DMS153 (cell line): ENCODE results near the gene NOX3.

Source experiments
- DNase-seq: peaks from one replicate; lab custom pipeline; 2025; lab: John Stamatoyannopoulos, UW

NOX3 gene

DNA sequence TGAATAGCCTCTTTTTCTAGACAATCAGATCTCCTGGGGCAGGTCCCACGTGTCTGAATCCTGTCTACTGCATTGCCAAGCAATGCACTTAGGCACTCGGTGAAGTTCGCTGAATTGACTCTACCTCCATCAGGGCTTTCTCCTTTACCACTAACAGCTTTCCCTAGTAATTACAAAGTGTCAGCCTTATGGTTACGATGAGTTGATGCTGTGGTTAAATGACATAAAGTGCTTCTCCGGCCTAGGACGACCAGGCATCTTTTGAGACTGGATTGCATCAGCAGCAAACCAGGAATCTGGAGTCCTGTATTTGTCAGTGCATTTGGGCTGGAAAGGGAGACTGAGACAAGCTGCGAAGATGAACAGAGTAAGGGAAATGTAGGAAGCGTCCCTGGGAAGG lies 21.5 kb downstream of the NOX3 start:
- no peak for DNase-seq

DNA sequence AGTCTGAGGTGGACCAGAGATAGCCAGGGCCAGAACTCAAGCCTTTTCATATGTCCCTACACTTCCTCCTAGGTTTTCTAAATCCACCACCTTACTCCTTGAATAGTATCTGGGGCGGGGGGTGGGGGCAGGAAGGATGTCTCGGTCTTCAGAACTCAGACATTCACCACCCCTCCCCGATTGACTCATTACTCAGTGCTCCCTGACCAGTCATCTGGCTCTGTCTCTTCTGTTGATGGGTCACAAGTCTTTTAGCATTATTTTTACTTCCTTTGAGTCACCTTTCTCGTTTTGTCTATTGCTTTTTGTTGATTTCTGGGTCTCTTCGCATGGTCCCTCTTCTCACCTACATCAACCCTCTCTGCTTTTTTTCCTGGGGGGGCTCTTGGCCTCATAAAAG lies 23.3 kb downstream of the NOX3 start:
- no peak for DNase-seq

DNA sequence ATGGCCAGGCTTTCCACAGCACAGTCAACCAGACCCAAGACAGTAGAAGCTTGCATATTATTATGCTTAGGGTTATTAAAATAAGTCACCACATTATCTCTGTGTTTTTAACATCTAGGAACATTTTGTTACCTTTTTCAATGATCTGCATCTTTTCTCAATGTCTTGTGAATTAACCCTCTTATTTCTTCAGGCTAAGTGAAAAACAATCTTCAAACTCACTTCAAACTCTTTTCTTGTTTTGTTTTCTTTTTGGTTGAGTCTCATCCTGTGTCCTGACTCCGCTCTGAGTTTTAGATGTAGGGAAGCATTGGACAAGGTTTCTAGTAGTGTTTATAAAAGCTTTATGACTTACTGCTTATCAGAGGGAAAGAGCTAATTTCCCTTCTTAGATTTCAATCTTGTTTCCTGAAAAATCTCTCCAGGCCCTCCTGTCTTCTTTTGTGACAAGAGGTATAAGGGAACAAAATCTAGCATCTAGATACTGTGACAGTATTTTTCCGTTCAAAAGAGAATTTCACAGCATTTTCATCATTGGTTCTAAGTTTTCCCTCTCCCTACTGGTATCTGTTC lies 26.2 kb downstream of the NOX3 start:
- DNase-seq: no peak

DNA sequence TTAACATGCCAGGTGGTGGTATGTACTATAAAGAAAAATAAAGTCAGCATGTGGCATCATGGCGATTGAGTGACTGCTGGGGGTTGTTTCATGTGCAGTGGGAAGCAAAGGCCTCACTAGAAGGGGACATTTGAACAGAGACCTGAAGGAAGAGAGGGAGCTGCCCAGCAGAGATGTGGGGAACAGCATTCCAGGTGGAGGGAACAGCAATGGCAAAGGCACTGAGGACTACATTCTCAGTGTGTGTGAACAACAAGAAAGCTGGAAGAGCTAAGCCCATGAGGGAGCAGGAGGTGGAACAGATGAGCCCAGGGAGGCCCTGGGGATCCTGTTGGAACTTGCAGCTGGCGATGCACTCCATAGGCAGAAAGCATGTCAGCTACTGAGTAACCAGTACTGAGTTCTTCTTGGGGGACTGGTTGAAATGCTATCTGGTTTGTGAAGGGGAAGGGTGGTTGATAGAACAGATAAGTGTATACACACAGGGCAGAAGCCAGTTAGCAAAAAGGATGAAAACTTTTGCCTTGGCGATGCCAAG lies 29.2 kb downstream of the NOX3 start:
- no peak for DNase-seq

DNA sequence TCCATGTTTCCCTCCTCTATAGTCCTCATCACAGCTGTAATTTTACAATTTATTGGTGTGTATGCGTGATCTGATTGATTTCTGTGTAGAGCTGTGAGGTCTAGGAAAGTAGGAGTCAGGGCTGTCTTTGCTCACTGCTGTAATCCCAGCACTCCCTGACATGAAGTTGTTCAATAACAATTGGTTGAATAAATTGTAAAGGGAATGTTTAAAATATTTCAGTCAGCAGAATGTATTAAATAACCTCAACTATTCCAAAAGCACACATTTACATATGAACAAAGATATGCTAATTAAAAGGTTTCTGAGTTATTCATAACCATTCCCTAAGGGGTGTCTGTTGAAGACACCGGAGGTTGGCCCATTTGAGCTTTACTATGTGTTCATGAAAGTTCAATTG lies 31.5 kb downstream of the NOX3 start:
- no peak for DNase-seq

DNA sequence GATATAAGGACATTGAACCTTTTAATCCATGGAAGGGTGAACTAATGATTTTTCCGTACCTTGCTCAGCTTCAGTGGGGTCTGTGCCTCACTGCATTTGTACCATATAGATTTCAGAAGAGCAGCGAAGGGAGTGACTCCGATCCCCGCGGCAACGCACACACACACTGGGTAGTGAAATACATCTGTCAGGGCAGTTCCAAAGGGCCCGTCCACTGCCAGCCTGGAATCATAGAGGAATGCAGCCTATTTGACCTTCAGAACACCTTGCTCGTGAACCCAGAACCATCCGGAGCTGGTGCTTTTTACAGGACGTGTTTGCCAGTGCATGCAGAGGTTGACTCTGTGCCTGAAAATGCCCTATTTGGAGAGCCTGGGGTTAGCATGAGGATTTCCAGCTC lies 33.0 kb downstream of the NOX3 start:
- no peak for DNase-seq

DNA sequence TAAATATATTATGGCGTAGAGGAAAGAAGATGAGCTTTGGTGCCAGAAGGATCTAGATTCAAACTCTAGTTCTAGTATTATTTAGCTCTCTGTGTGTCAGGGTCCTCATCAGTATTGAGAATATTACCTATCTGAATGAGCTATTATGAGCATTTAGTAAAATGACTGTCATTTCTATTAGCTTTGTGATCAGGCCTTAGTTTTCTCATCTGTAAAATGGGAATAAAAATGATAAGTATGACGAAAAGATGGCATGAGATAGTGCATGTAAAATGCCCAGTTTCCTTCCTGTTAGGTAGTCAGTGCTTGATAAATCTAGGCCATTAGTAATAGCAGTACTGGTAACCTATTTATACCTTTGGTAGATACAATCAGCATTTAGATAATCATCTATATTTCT lies 35.1 kb downstream of the NOX3 start:
- DNase-seq: no peak

DNA sequence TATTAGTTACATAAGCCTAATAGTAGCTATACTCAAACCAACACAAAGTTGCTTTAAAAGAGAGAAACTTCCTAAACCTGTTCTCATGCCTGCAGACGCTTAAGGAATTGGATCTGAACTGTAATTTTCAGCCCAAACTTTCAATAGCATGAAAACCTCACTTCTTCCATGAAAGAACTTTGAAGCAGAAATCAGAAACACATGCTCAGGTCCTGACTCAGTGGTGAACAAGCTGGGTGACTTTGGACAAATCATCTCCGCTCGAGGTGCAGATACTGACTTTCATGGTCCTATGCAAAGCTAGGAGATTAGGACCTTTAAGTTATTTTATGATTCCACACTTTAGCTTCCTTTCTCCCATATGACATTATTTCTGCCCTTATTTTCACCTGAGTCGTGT lies 36.5 kb downstream of the NOX3 start:
- no peak for DNase-seq

DNA sequence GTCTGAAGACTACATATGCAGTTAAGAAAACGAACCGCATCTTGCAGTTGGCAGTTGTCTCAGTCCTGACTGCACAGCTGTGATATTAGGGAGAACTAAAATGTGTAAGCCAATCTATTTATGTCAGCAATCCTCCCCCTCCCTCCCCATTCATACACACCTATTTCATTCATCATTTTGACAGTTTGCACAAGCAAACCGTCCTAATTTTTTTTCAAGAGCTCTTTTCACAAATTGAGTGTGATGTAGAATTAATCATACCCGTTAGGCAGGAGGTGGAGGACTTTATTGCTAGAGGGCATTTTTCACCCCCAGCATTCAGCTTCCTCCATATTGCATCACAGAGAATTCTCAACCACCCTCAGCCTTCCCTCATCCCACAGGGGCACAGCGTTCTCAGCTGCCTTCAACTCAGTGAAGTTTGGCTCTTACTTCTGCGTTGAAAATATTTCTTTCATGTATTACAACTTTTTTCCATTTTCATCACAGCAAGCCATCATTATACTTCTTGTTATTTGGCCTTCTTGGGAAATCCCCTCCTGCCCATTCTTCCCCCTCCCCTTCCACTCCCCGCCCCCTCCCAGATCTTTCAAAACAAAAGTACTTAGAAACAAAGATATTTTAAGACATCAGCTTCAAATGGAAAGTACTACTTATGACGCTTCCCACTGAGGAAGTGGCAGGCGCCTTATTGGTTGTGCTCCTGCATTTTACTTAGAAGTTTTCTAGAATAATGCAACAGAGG lies 37.5 kb downstream of the NOX3 start:
- DNase-seq: no peak

DNA sequence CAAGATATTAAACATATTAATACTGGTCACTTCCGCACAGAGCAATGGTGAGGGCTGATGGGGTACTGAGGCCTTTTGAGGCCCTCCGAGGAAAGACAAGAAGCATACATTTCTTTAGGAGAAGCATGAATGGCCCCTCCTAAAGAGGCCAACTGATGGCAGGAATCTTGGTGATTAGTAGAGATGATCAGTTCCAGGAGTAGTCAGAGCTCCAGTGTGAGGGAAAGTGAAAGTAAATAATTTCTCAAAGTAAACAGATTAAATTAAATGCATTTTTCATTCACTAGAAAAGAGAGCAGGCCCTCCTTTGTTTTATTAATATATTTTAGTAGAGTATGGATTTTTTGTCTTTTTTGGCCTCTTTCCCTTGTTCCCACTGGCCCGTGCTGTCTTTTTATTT lies 38.2 kb downstream of the NOX3 start:
- DNase-seq: no peak

DNA sequence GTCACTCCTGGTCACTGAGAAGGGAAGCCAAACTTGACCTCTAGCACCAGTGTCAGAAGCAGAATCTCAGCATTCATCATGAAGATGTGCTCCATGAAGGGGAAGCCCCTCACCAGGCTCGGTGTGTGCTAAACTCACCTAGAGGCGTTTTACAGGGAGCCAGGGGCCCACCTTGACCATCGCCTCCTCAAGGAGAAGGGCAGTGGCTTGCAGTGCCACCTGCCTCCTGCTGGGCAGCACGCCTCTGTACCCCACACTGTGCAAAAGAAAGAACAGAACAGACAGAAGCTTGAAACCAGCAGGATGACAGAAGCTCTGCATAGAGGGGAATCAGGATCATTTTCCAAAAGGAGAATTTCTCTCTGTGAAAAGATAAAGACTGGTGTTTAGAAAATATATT lies 39.7 kb downstream of the NOX3 start:
- no peak for DNase-seq

DNA sequence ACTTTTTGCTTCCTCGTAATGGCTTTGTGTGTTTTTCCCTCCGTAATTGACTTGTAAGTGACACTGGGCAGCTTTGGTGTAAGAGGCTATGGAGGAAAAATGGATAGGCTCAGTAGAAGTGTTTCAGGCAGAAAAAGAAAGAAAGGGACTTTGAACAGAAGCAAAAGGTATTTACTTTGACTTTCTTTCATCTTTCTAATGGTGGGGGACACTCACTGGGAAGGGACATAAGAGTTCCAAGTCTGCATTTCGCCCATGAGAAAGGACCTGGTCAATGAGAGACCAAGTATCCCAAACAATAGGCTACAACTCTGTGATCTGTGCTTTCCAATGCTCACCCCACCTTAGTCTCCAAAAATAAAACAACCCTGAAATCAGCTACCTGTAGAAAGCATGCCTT lies 41.6 kb downstream of the NOX3 start:
- no peak for DNase-seq

DNA sequence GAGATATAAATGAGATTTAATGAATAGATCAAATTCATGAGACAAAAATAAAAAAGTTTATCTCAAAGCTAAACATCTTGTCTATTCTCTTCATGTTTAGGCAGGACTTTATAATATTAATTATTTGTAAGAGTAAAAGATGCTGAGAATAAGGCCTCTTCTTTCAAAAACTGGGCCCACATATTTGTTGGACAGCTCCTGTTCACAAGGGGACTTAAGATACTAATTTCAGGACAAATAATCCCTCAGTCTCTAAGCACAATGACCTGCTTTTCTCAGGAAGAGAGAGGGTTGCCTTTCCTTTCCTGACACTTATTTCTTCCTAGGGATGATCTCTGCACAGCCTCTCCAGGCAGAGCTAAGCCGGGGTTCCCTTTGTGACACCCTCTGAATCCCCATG lies 43.3 kb downstream of the NOX3 start:
- no peak for DNase-seq

DNA sequence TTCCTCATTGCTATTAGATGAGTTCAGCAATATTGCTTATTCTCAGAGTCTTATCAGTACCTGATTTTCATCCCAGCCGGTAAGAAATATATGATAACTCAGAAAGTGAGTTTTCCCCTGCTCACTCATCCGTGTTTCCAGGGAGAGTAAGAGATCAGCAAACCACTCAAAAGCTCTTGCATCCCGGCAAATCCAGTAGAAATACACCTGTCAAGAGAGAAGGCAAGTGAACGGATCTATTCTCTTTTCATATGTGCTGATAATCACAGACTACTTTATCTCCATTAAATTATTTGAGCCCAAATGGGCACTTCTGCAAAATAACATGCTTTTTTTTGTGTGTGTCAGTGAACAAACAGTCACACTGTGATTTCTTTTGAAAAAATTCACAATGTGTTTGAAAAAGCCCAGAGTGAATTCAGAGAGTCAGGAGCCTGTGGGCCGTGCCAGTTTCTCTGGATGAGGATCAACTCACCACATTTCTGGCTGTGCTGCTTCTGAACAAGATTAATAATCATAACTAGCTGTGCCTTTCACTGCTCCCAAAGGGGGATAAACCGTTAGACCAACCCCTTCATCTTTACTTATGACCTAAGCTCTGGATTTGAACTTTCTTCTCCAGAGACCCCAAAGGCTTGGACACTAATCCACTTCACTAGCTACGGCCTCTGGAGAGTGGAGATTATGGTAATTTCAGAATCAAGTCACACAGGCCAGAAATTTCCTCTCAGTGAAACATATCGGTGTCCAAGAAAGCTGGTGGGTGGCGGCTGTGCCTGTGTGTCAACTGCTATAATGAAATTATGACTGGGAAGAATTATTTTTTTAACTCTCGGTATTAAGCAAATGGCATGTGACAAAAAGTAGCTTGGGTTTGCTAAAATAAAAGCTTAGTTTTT lies 44.2 kb downstream of the NOX3 start:
- DNase-seq: no peak

DNA sequence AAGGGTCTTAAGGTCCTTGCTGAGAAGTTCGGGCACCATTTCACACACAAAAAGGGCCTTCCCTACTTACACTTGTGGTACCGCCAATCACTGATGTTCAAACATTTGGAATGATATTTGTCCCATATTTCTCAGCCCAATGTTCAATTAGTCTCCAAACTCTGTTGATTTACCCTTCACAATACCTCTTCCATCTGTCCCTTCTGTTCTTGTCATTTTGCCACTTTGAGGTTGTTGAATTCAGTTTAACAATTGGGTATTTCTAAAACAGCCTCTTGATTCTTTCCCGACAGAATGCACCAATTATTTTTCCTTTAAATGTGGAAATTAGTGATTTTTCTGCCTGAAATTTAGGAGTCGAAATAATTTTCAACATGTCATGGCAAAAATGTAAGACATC lies 46.2 kb downstream of the NOX3 start:
- DNase-seq: no peak

DNA sequence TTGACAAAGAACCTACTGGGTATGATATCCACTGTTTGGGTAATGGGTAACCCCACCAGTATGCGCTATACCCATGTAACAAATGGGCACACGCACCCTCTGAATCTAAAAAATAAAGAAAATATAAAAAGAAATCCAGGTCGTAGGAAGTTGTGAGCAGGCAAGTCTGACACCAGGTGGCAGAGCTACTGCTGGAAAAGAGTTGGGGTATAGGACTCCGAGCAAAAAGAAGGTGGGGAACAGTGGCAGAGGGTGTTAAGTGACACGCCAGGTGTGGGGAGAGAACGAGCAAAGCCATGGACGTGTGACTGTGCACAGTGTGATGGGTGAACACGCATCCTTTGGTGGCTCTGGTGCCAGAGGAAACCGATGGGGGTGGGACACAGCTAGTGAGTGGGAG lies 46.7 kb downstream of the NOX3 start:
- no peak for DNase-seq

DNA sequence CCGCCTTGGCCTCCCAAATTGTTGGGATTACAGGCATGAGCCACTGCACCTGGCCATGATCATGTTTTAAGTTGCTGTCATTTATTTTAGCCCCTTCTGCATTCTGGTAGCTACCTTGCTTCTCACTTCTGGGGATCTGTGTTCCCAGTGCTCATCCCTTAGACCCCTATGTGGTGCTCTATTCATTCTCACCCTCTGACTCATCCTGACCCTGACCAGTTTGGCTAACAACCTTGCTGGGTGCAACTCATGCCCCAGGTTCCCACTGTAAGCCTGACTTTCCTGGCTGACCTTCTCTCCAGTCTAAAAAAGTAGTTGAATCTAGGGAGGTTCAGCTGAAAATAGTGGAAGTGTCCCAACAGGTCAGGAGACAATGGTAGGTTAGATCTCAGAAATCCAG lies 47.4 kb downstream of the NOX3 start:
- no peak for DNase-seq

DNA sequence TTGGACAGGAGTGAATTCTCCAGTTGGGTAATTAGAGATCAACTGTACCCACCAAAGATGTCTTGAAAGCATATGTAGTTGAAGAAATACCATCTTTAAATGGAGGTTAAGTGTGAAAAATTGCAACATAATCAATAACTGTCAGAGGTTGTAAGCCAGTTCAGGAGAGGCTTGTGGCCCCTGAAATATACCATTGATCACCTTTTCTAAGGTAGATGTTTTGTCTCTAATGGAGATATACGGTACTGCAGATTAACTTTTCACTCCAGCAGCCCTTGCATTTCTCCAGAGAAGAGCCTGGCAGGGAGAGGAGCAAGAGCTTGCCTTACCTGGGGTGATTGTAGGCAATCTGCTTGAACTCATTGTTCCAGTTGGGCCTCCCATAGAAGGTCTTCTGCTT lies 48.8 kb downstream of the NOX3 start:
- no peak for DNase-seq

DNA sequence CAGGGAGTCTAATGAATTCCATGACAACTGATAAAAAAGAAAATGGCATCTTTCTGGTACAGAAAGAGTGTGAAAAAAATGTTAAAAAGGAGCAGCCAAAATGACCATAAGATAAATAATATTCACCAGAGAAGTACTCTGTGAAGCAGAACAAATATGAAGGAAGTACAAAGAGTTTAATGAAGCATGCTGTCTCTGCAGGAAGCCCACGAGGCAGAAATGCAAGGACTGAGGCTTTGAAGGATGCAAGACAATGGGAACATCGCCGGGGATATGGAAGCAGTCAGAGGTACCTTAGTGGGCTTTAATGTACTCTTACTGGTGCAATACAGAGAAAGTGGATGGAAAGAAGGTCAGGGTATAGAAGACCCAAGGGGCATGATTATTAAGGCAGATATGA lies 50.7 kb downstream of the NOX3 start:
- DNase-seq: no peak

DNA sequence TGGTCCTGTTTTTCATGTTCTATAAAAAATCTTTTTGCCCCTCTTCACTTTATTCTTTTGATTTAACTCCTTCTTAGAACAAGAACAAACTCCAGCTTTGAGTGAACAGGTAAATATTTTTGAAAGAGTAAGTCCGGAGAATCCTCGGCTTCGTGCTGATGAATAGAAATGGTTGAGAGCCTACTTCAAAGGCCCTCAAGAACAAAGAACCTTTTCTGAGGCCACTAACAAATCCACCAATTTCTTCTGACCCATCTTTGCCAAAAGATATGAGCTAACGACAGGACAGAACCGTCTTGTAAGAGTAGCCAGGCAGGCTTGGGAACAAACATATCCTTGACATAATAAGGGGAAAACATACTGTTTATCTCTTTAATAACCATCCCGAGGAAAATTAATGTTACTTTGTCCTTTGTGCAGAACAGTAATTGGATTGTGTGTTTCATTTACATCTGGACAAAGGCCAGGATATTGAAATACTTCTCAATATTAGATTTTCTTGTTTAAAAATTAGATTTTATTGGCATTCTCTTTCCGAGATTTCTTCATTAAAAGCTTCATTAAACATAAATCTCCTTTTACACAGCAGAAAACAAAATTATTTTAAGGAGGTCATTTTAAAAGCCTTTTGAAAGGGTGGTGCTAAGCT lies 52.9 kb downstream of the NOX3 start:
- no peak for DNase-seq

DNA sequence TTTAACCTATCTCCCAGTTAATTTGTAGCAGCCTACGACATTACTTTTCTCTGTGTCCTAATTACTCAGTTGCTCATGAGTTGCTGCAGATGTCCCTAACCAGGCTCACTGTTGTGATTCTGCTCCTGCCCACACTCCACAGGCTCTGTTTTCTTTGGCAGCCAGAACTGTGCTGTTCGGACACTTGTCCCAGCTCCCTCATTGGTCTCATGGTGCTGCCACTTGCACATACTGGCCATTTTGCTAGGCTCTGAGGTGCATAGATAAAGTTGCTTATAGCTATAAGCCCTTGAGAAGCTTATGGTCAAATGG lies 55.0 kb downstream of the NOX3 start:
- DNase-seq: no peak

DNA sequence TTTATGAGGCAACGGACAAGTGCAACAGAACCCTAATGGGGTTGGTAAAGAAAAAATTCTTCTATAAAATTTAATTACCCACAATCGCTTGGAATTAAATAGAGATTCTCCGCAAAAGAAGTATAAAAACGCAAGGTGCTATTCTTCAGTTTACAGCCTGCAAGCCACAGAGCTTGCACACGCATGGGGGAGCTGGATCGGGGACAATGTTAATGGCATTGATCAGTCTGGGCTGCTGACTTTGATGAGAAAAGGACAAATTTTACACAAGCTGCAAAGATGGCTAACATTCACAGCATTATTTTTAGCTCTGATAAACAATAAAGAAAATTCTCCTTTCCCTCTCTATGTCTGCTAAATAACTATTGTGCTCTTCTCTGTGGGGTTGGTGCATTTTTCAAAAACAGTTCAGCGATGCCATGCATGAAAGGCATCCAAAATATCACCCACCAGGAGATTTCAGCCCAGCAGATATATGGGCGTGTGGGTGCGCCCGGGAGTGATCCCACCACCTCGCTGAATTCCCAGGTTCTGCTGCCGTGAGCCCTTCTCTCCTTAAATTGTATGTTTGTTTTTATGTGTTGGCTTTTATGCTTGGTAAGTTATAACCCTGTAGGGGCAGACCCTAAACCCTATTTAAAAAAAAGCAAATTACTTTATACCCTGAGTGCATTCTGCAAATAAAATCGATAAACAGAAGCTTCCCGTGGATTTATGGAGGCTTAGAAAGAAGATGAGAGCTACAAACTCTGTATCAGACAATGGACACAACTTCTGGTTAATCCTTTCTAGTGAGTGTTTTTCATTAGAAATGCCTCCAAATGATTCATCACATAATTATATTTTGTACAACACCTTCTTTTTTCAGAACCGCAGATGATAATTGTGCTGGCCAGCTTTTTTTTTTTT lies 55.6 kb downstream of the NOX3 start:
- no peak for DNase-seq
